NCI-H1436 (cell line): Measurements from ENCODE around the gene NOL8.

ENCODE experiments used
- DNase-seq: peaks from one replicate; lab custom pipeline; 2025; lab: John Stamatoyannopoulos, UW

Gene NOL8

GRCh38 chr9:92325269-92325990 is at the start of gene NOL8, which contains the start of gene CENPP:
Gene NOL8 (minus strand): TSS chr9:92325350. CDS start chr9:92324161, 1,189 bp downstream.
Gene CENPP (plus strand): TSS chr9:92325953.
- peak; percentile 77 for DNase-seq

GRCh38 chr9:92373167-92373566 is 48.0 kb upstream of the NOL8 start:
- no peak for DNase-seq

- no peak for DNase-seq
Measured at GRCh38 chr9:92369075-92369474, 43.9 kb upstream of the NOL8 start.

GRCh38 chr9:92360083-92360482 is 34.9 kb upstream of the NOL8 start:
- DNase-seq = no peak

- DNase-seq = no peak
Measured at GRCh38 chr9:92359394-92359995, 34.3 kb upstream of the NOL8 start.

- no peak for DNase-seq
Measured at GRCh38 chr9:92353051-92353450, 27.9 kb upstream of the NOL8 start.

GRCh38 chr9:92350740-92351133 is 25.6 kb upstream of the NOL8 start:
- DNase-seq = no peak

- no peak for DNase-seq
Measured at GRCh38 chr9:92349771-92350739, 24.9 kb upstream of the NOL8 start.

GRCh38 chr9:92345582-92345981 is 20.4 kb upstream of the NOL8 start:
- no peak for DNase-seq

- DNase-seq = no peak
Measured at GRCh38 chr9:92342825-92343488, 17.8 kb upstream of the NOL8 start.

GRCh38 chr9:92341578-92341977 is 16.4 kb upstream of the NOL8 start:
- no peak for DNase-seq

- DNase-seq = no peak
Measured at GRCh38 chr9:92333282-92333634, 8.1 kb upstream of the NOL8 start.

GRCh38 chr9:92332577-92333281 is 7.6 kb upstream of the NOL8 start:
- DNase-seq = no peak

GRCh38 chr9:92328225-92328624 is 3.1 kb upstream of the NOL8 start:
- peak; percentile 43 for DNase-seq

GRCh38 chr9:92327283-92327850 is 2.2 kb upstream of the NOL8 start:
- DNase-seq = no peak

- DNase-seq = no peak
Measured at GRCh38 chr9:92325991-92326500, 896 bp upstream of the NOL8 start.

- DNase-seq = no peak
Measured at GRCh38 chr9:92324889-92325268, 271 bp downstream of the NOL8 start.

GRCh38 chr9:92324431-92324830 is 719 bp downstream of the NOL8 start:
- no peak for DNase-seq

GRCh38 chr9:92315456-92315855 is 9.7 kb downstream of the NOL8 start:
- no peak for DNase-seq

- no peak for DNase-seq
Measured at GRCh38 chr9:92313624-92314012, 11.5 kb downstream of the NOL8 start.
